HT-29 (cell line): ENCODE data around the gene DUSP12. TPM values are rescaled to one million over a fixed set of nuclear protein-coding genes. Genes with fewer than 3 reads are reported as not detected.

Source experiments
- DNase-seq: peaks from one replicate; pipeline ENCODE4 v3.0.0-alpha.2; 2015; ENCODE audit warnings: low spot score
- total RNA-seq: library from RNA; depleted of rRNA; stranded (reverse); fragments of >200 nt; shearing (Covaris generic); gene quantifications from 2 replicates; pipeline ENCODE4 v1.2.3, GENCODE V29; 2014

Gene DUSP12
- total RNA-seq, 1 experiment from 2014 or later, result 52.2 TPM

DNA sequence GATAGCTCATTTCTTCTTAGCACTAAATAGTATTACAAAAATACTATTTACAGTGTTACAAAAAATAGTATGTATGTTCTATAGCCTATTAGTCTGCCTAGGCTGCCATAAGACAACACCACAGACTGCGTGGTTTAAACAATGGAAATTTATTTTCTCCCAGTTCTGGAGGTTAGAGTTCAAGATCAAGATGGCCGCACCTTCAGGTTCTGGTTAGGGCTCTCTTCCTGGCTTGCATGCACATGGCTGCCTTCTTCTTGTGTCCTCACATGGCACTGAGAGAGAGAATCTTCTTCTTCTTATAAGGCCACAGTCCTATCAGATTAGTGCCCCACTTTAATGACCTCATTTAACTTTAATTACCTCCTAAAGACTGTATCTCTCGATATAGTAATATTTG lies 20.7 kb downstream of the DUSP12 start:
- no peak for DNase-seq

DNA sequence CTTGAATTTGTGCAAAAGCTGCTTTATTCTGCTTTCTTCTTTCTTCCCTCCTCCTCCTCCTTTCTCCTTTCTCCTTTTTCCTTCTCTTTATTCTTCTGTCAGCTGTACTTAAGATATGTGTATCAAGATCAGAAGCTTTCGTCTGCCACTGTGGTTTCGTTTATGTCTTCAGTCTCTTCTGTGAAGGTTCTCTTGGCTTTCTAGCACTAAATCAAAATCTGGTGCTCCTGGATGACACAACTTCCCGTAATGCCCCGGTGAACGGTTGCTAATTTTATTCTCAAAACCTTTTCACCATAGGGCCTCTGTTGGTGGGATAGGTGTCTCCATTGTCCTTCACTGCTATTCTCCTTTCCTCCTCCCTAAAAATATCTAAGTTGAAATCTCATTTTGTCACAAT lies 21.6 kb downstream of the DUSP12 start:
- DNase-seq, result no peak

DNA sequence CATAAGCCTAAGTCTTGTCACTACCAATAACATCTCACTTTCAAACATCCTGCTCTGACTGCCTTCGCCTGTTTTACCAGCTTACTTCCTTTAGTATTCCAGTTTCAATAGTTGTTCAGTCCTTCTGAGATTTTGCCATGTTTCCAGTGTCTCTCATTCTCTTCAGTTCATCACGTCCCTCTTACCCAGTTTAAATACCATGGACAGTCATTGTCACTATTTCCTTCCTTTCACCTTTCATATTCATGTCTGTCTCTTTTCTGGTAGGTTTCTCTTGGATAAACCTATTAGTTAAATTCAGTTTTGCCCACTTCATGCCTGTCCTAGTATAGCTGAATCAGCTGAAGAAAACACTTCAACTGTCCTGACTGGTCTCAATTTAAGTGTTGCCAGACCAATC lies 22.4 kb downstream of the DUSP12 start:
- no peak for DNase-seq

DNA sequence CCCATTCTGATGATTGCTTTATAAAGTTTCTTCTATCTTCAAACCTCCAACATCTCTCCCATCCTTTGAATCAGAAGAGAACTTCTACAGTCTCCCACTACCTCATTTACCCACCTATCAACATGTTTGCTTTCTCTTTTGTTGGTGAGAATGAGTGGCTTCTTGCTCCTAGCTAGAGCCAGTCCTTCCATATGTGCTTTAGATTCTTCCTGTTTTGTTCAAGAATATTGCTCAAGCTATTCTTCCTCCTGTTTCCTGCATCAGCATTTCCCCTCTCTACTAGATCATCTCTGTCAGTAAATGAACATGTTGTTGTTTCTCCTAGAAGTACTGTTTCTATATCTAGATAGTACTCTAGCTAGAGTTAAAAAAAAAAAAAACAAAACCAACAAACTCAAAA lies 22.8 kb downstream of the DUSP12 start:
- DNase-seq, result no peak

DNA sequence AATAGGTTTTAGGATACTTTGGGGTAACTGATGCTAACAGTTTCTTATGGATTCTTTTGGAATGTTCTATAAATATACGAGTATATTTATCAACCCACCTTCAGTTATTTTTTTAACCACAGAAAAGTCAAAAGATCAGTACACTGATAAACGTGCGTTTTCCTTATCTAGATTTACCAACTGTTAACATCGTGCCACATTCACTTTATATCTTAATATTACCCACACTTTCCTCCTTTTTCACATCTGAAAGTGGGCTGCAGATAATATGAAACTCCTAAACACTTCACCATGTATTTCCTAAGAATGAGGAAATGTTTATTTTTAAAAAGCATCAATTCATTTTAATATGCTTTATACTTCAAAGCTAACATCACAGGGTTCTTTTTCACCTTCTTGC lies 24.2 kb downstream of the DUSP12 start:
- no peak for DNase-seq

DNA sequence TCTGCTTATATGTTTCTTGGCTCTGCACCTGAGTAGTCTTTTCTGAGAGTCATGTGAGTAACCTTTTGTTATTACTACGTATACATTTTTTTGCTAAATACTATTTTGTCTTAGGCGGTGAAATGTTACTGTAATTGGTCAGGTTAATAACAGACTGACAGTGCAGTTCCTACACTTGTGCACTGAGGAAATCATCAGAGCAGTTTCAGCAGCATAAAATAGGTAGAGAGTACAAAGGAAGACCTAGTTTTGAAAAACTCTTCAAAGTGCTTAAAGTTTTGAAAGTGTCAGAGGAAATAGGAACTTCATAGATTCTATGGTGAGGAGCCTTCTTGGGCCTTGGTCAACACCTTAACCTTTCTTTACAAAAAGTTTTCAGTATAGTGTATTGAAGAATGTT lies 27.7 kb downstream of the DUSP12 start:
- DNase-seq, result no peak

DNA sequence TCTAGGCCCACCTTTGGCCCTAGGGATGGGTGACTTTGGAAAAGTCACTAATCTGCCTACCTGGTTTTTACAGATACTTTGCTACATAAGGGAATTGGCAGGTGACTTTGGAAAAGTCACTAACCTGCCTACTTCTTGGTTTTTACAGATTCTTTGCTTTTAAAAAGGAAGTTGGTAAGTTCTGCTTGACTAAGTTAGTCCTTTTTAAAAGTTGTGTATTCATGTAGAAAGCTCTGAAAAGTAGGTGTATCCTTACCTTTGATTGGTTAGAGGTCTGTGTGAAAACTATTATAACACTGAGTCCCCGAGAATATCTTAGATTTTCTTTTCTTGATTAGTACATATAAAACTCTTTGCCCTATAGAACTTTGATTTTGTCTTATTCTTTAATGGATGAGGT lies 28.9 kb downstream of the DUSP12 start:
- no peak for DNase-seq

DNA sequence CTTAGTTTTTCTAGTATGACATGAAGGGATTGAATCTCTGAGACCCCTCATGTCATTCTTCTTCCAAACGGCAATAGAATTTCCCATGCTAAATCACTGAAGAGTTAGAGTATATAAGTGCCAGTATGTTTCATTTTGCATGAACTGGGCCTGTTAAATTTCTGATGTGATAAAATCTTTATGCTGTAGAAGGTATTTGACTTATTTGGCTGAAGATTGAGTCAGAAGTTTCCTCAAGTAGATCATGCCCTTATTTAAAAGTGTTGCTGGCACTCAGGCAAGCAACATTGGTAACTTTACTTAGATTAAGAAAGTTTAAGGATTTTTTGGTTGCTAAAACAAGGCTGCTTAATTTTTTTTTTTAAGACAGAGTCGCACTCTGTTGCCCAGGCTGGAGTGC lies 29.8 kb downstream of the DUSP12 start:
- DNase-seq, result no peak

DNA sequence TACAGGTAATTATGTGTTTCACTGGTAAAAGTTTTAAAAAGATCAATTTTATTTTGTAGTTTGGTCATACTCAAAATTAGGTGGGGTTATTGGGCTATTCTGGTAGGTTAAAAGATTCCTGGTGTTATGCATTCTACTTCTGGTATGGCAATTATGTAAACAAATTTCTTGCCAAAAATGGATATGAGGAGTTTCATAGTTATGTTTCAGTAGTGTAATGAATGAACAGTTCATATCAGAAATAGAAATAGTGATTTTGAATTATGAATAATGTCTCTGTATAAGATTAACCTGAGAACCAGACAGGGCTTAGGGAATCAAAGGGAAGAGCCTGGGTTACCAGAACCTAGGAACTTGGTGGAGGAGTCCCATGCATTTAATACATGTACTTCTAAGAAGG lies 32.4 kb downstream of the DUSP12 start:
- no peak for DNase-seq

DNA sequence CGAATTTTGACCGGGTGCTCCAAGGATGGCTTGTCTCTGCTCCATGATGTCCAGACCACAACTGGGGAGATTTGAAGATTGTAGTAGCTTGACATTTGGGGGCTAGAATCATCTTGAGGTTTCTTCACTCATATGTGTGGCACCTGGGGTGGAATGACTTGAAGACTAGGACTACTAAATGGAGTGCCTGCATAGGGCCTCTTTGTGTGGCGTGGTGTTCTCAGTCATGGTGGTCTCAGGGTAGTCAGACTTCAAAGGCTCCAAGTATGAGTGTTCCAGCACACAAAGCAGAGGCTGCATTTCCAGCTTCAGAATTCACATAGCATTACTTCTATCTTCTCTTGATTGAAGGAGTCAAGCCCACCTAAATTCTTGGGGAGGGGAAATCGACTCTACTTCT lies 33.3 kb downstream of the DUSP12 start:
- DNase-seq, result no peak

DNA sequence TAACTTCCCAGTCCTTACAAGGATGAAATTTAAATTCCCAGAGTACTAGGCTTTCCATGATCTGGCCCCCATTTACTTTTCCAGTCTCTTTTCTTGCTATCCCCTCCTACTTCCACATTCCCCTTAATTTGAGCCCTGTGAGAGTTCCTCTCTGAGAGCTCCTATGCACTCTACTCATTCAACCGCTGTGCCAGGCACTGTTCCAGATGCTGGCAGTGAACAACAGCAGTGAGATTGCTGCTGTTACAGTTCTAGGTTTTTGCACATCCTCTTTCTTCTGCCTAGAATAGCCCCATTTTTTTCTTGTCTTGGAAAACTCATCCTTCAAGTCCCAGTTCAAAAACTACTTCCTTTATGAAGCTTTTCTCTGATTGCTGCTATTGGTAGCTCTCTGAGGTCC lies 35.4 kb downstream of the DUSP12 start:
- no peak for DNase-seq

DNA sequence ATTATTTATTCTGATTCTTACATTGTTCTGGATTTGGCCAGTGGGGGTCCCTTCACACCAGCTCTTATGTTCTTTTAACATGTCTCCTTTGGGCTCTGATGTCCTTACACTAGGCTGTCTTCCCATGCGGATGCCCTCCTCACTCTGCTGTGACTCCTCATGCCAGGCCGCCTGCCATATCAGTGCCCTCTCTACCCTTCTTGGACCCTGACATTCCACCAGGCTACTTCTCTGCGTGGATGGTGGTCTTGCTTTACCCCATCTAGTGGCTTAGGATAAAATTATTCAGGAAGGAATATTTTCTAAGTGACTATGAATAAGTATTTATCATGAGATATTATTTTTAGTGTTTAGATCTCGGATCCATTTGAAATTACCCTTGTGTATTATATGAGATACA lies 37.8 kb downstream of the DUSP12 start:
- DNase-seq, result no peak

DNA sequence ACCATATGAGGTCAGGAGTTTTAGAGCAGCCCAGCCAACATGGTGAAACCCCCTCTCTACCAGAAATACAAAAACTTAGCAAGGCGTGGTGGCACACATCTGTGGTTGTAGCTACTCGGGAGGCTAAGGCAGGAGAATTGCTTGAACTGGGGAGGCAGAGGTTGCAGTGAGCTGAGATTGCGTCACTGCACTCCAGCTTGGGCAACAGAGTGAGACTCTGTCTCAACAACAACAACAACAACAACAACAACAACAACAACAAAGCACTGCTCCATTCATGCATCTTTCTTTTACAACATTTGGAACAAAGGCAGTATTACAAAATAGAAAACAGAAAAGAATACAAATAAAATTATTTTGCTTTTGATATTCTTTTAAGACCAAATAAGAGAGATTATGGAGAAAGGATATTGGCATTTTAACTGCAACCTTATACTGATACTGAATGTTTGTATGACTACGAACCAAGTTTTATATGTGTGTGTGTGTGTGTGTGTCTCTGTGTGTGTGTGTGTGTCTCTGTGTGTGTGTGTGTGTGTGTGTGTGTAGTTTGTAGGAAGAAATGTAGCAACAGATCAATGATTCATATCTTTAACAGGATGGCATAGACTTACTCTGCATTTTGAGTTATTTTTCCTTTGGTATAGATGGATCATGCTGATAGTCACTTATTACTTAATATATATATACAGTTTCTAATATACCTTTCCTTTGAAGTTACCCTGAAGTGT lies 41.2 kb downstream of the DUSP12 start:
- DNase-seq, result no peak

DNA sequence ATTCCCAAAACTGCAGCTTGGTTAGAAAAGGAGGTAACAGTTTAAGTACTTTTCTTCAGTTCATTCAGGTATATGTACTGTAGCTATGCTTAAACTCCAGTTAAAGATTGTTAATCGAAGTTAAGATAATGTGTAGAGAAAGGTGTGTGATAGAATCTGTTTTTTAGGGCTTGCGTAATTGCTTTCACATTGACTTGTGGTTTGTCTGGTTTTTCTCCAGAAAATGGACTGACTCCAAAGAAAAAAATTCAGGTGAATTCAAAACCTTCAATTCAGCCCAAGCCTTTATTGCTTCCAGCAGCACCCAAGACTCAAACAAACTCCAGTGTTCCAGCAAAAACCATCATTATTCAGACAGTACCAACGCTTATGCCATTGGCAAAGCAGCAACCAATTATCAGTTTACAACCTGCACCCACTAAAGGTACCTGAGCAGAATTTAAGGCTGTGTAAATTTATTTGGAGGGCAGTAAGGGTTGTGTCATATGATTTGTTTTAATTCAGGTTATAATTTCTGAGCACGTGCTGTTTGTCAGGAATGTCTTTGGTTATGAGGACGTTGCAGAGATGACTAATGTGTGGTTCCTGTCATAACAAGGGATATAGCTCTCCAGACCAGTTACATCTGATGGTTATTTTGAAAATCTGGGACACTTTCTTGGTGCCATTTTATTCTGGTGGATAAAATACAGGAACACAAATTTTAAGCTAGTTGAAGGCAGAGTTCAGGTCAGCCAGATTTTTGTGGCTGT lies 42.5 kb downstream of the DUSP12 start:
- DNase-seq, result no peak

DNA sequence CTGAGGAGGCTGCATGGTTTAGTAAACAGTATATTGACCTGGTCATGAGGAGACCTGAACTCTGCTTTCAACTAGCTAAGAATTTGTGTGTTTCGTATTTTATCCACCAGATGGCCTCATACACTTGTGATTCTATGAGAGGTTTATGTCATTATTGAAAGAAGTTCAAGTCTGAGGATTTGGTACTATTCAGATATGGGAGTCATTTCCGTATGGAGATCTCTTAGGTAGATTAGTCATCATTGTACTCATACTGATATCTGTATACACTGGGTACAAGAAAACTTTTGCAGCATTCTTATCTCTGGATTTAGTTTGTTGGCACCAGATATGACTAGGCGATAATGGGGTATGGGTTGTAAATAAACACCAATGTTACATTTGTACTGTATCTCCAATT lies 43.2 kb downstream of the DUSP12 start:
- peak; percentile 82 for DNase-seq

DNA sequence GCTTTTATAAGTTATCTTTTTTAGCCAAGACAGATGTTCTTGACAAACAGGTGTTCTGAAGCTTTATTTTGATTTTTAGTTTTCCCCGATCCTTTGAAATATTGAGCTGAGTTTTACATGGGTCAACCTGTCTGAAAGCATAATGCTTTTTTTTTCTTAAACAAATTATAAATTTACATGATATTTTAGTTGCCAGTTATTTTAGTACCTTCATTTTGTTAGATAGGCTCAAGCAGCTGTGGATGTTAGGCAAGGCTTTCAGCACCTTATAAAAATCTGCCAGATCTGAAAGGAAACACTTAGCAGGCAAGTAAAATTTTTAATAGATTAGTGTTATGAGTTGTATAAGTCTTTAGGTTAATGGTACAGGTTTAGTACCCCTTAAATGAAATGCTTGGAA lies 50.2 kb downstream of the DUSP12 start:
- no peak for DNase-seq

DNA sequence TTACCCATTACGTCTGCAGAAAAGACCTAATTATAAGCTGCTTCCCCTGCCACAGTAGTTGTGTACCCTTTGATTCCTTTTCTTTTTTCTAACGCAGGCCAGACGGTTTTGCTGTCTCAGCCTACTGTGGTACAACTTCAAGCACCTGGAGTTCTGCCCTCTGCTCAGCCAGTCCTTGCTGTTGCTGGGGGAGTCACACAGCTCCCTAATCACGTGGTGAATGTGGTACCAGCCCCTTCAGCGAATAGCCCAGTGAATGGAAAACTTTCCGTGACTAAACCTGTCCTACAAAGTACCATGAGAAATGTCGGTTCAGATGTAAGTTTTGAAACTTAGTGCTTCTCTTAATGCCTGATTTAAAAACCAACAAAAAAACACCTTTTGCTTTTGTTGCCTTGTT lies 52.4 kb downstream of the DUSP12 start:
- DNase-seq, result no peak

DNA sequence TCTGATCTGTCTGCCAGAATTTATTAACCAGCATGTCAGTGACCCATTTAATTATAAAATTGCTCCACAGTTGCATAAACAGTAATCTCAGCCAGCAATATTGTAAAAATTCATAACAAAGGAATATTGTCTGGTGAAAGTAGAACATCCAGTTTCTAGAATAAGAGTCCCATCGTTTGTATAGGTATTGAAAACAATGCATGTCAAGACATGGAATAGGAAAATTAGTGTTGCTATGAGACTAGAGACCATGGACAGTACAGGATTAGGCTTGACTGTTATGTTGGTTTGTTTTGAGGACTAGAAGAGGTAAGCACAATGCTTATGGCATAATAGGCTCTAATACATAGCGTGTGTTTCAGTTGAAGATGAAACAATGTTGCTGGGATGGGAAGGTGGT lies 53.6 kb downstream of the DUSP12 start:
- no peak for DNase-seq

DNA sequence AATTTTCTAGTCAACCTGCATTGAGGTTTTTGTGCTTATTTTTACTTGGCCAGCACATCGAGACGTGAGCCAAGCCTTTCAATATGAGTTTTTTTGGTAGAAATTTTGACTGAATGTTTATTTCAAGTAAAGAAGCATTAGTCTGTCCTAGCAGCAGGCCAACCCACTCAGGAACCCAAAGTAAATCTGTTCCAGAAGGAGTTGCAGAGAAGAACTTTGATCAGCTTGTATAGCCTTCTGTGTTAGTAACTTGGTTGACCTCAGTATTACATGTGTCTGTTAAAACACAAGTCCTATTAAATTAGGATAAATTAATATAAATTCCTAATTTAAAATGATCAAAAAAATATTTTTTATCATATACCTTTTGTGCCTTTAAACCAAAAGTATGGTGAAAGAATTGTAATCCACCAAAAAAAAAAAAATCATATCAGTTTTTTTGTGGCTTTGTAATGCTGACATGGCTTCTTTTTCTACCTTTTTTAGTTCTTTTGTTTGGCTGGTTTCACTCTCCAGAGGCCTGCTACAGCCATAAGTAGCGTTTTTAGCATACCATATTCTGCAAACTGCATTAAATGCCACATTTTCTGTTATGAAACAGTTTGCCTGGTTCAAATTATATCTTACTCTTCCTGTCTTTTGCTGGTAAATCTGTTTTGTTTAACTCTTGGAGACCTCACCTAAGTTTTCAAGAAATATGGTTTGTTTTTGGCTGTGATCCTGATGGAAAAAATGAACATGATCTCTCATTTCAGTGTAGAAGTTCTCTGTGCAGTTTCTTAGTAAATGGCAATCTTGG lies 56.0 kb downstream of the DUSP12 start:
- no peak for DNase-seq
